HepG2 (cell line): Measurements from ENCODE around the gene IQCE. TPM values are rescaled to one million over a fixed set of nuclear protein-coding genes. Genes with fewer than 3 reads are reported as not detected.

Experiments
- ATRX ChIP-seq: sonication (generic); formaldehyde crosslinking; IDR thresholded peaks from 2 replicates; pipeline ENCODE4 v1.4.0; 2020; ENCODE audit warnings: missing genetic modification reagents, borderline replicate concordance
- BHLHE40 ChIP-seq: IDR thresholded peaks from 2 replicates; pipeline ENCODE4 v1.6.1; 2011; ENCODE audit warnings: low read length, improper control_type of control experiment
- ELF3 ChIP-seq: IDR thresholded peaks from 2 replicates; pipeline ENCODE4 v1.6.1; 2016; ENCODE audit warnings: missing genetic modification reagents, missing compliant biosample characterization
- GLI4 ChIP-seq: sonication (generic); formaldehyde crosslinking; IDR thresholded peaks from 2 replicates; pipeline ENCODE4 v1.5.1; 2020; ENCODE audit warnings: missing genetic modification reagents, mild to moderate bottlenecking, moderate library complexity, borderline replicate concordance
- HDAC6 ChIP-seq: fragments of 200-600 bp; sonication (generic); IDR thresholded peaks from 2 replicates; pipeline ENCODE4 v1.7.0; 2017; ENCODE audit warnings: mild to moderate bottlenecking, antibody characterized with exemption, low read length, low read depth
- MYC ChIP-seq: sonication (generic); formaldehyde crosslinking; IDR thresholded peaks from 2 replicates; pipeline ENCODE4 v1.9.0; 2021; ENCODE audit warnings: missing genetic modification reagents, borderline replicate concordance
- NFYB ChIP-seq: sonication (generic); formaldehyde crosslinking; IDR thresholded peaks from 2 replicates; pipeline ENCODE4 v1.4.0; 2020; ENCODE audit warnings: missing genetic modification reagents
- TEAD3 ChIP-seq: optimal IDR thresholded peaks from 2 replicates; pipeline ENCODE3; 2016; ENCODE audit warnings: borderline replicate concordance
- ZNF343 ChIP-seq: sonication (generic); formaldehyde crosslinking; IDR thresholded peaks from 2 replicates; pipeline ENCODE4 v1.4.0; 2020; ENCODE audit warnings: mild to moderate bottlenecking, missing genetic modification reagents
- ZNF510 ChIP-seq: sonication (generic); formaldehyde crosslinking; IDR thresholded peaks from 2 replicates; pipeline ENCODE4 v1.4.0; 2020; ENCODE audit warnings: low read depth, mild to moderate bottlenecking, missing genetic modification reagents
- ZNF543 ChIP-seq: sonication (generic); formaldehyde crosslinking; IDR thresholded peaks from 2 replicates; pipeline ENCODE4 v1.4.0; 2020; ENCODE audit warnings: mild to moderate bottlenecking, missing genetic modification reagents
- ZNF589 ChIP-seq: sonication (generic); formaldehyde crosslinking; conservative IDR thresholded peaks from 2 replicates; pipeline ENCODE4 v1.8.0; 2022; ENCODE audit warnings: mild to moderate bottlenecking, moderate library complexity, missing genetic modification reagents
- ZNF616 ChIP-seq: sonication (generic); formaldehyde crosslinking; IDR thresholded peaks from 2 replicates; pipeline ENCODE4 v1.5.0; 2020; ENCODE audit warnings: low read depth, mild to moderate bottlenecking, missing genetic modification reagents
- ZNF672 ChIP-seq: sonication (generic); formaldehyde crosslinking; IDR thresholded peaks from 2 replicates; pipeline ENCODE4 v1.8.1; 2022; ENCODE audit warnings: missing genetic modification reagents
- ZNF773 ChIP-seq: sonication (generic); formaldehyde crosslinking; IDR thresholded peaks from 2 replicates; pipeline ENCODE4 v1.4.0; 2020; ENCODE audit warnings: missing genetic modification reagents, borderline replicate concordance
- polyA plus RNA-seq, 8 experiments: library from polyadenylated mRNA; depleted of rRNA in 3 of 8; stranded (reverse) in 7 of 8; unstranded in 1 of 8; fragments of >200 nt; fragmentation: Illumina TruSeq in 4 of 8; extraction: Trizol in 4 of 8; gene quantifications; 2 replicates each; pipeline versions ENCODE4 v1.2.1 to v1.2.3, GENCODE V29; 2011 to 2016; ENCODE audit warnings: low read depth in 4 of 8, missing spikeins in 1 of 8, mixed read lengths in 1 of 8; ENCODE audit not compliant: insufficient read depth in 1 of 8
- total RNA-seq, 5 experiments: library from RNA; depleted of rRNA; stranded (reverse); fragments of >200 nt; fragmentation: Illumina TruSeq; extraction: Trizol; gene quantifications; 2 replicates each; pipeline ENCODE4 v1.2.3, GENCODE V29; 2016; ENCODE audit warnings: low read depth in 1 of 5
- TF ChIP-seq, protein P1 (sequence below): IDR thresholded peaks from 2 replicates; pipeline ENCODE4 v1.6.1; 2016; ENCODE audit warnings: control low read depth
- TF ChIP-seq, protein P2 (sequence below): sonication (generic); formaldehyde crosslinking; IDR thresholded peaks from 2 replicates; pipeline ENCODE4 v1.8.1; 2023; ENCODE audit warnings: missing genetic modification reagents, mild to moderate bottlenecking, borderline replicate concordance
- TF ChIP-seq, protein P3 (sequence below): sonication (generic); formaldehyde crosslinking; IDR thresholded peaks from 2 replicates; pipeline ENCODE4 v1.8.1; 2023; ENCODE audit warnings: mild to moderate bottlenecking, moderate library complexity, missing genetic modification reagents
- TF ChIP-seq, protein P4 (sequence below): IDR thresholded peaks from 2 replicates; pipeline ENCODE4 v1.6.1; 2016; ENCODE audit warnings: mild to moderate bottlenecking, missing biosample characterization, missing genetic modification reagents
- TF ChIP-seq, protein P5 (sequence below): sonication (generic); formaldehyde crosslinking; IDR thresholded peaks from 2 replicates; pipeline ENCODE4 v1.4.0; 2020; ENCODE audit warnings: missing genetic modification reagents
- TF ChIP-seq, protein P6 (sequence below): sonication (generic); formaldehyde crosslinking; IDR thresholded peaks from 2 replicates; pipeline ENCODE4 v1.4.0; 2020; ENCODE audit warnings: missing genetic modification reagents; ENCODE audit errors: not compliant biosample characterization
- TF ChIP-seq, protein P7 (sequence below), 2 experiments: fragments of 450-650 bp in 1 of 2; sonication (generic) in 1 of 2; formaldehyde crosslinking; IDR thresholded peaks; 2 replicates each; pipeline versions ENCODE4 v1.5.0 to v1.8.0; 2020 to 2022; ENCODE audit warnings: mild to moderate bottlenecking in 1 of 2, missing genetic modification reagents in 1 of 2

Gene IQCE
- total and polyA plus RNA-seq, 2 of the 13 experiments (the other 11 are each of a cell fraction or from before 2014, with no cell fraction given): 1.5 to 2.5 TPM

DNA sequence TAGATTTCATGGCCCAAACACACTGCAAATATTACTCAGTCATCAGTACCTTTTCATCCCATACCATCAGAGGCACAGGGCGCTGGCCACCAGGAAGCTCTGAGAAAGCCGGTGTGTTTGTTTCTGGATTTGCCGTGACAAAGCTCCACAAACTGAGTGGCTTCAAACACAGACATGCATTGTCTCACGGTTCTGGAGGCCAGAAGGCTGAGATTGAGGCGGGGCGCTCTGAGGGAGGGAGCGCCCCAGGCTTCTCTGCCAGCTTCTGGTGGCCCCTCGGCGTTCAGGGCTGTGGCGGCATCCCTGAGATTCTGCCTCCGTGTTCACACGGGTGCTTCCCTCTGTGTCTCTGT lies 69.3 kb downstream of the IQCE start (continued):
- TF ChIP-seq, protein P1, sequence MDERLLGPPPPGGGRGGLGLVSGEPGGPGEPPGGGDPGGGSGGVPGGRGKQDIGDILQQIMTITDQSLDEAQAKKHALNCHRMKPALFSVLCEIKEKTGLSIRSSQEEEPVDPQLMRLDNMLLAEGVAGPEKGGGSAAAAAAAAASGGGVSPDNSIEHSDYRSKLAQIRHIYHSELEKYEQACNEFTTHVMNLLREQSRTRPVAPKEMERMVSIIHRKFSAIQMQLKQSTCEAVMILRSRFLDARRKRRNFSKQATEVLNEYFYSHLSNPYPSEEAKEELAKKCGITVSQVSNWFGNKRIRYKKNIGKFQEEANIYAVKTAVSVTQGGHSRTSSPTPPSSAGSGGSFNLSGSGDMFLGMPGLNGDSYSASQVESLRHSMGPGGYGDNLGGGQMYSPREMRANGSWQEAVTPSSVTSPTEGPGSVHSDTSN: no peak
- no peak for TF ChIP-seq BHLHE40
- peak; percentile 21; the same call in 1 of the 2 replicates for TF ChIP-seq MYC (CRISPR knock-in tag)
- no peak for TF ChIP-seq ZNF616 (CRISPR knock-in tag)
- TF ChIP-seq ZNF343 (CRISPR knock-in tag): no peak
- TF ChIP-seq, protein P2, sequence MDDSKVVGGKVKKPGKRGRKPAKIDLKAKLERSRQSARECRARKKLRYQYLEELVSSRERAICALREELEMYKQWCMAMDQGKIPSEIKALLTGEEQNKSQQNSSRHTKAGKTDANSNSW (CRISPR knock-in tag): no peak
- TF ChIP-seq GLI4 (CRISPR knock-in tag): no peak
- TF ChIP-seq ZNF589 (CRISPR knock-in tag): no peak
- peak; percentile 89 for TF ChIP-seq ELF3 (CRISPR knock-in tag)
- no peak for TF ChIP-seq ZNF773 (CRISPR knock-in tag)
- no peak for TF ChIP-seq ZNF672
- TF ChIP-seq, protein P3, sequence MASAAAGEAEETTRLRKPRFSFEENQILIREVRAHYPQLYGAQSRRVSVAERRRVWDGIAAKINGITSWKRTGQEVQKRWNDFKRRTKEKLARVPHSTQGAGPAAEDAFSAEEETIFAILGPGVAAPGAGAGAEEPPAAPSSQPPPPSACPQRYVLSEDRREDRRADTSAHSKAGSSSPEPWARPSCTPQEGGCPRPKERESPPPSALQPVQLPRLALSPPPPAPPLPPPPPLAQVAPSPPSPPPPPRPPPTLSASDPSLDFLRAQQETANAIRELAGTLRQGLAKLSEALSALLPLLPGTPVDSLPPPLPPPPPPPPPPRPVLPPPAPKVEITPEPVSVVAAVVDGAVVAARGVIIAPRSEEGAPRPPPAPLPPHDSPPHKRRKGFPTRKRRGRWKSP: no peak
- TF ChIP-seq, protein P4, sequence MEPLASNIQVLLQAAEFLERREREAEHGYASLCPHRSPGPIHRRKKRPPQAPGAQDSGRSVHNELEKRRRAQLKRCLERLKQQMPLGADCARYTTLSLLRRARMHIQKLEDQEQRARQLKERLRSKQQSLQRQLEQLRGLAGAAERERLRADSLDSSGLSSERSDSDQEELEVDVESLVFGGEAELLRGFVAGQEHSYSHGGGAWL (CRISPR knock-in tag): no peak
- TF ChIP-seq NFYB: no peak
- TF ChIP-seq, protein P5, sequence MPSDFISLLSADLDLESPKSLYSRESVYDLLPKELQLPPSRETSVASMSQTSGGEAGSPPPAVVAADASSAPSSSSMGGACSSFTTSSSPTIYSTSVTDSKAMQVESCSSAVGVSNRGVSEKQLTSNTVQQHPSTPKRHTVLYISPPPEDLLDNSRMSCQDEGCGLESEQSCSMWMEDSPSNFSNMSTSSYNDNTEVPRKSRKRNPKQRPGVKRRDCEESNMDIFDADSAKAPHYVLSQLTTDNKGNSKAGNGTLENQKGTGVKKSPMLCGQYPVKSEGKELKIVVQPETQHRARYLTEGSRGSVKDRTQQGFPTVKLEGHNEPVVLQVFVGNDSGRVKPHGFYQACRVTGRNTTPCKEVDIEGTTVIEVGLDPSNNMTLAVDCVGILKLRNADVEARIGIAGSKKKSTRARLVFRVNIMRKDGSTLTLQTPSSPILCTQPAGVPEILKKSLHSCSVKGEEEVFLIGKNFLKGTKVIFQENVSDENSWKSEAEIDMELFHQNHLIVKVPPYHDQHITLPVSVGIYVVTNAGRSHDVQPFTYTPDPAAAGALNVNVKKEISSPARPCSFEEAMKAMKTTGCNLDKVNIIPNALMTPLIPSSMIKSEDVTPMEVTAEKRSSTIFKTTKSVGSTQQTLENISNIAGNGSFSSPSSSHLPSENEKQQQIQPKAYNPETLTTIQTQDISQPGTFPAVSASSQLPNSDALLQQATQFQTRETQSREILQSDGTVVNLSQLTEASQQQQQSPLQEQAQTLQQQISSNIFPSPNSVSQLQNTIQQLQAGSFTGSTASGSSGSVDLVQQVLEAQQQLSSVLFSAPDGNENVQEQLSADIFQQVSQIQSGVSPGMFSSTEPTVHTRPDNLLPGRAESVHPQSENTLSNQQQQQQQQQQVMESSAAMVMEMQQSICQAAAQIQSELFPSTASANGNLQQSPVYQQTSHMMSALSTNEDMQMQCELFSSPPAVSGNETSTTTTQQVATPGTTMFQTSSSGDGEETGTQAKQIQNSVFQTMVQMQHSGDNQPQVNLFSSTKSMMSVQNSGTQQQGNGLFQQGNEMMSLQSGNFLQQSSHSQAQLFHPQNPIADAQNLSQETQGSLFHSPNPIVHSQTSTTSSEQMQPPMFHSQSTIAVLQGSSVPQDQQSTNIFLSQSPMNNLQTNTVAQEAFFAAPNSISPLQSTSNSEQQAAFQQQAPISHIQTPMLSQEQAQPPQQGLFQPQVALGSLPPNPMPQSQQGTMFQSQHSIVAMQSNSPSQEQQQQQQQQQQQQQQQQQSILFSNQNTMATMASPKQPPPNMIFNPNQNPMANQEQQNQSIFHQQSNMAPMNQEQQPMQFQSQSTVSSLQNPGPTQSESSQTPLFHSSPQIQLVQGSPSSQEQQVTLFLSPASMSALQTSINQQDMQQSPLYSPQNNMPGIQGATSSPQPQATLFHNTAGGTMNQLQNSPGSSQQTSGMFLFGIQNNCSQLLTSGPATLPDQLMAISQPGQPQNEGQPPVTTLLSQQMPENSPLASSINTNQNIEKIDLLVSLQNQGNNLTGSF (CRISPR knock-in tag): no peak
- peak; percentile 25 for TF ChIP-seq TEAD3 (CRISPR knock-in tag)
- no peak for TF ChIP-seq ATRX (CRISPR knock-in tag)
- TF ChIP-seq, protein P6, sequence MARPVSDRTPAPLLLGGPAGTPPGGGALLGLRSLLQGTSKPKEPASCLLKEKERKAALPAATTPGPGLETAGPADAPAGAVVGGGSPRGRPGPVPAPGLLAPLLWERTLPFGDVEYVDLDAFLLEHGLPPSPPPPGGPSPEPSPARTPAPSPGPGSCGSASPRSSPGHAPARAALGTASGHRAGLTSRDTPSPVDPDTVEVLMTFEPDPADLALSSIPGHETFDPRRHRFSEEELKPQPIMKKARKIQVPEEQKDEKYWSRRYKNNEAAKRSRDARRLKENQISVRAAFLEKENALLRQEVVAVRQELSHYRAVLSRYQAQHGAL (CRISPR knock-in tag): no peak
- TF ChIP-seq HDAC6: no peak
- no peak for TF ChIP-seq ZNF510 (CRISPR knock-in tag)
- TF ChIP-seq, protein P7, sequence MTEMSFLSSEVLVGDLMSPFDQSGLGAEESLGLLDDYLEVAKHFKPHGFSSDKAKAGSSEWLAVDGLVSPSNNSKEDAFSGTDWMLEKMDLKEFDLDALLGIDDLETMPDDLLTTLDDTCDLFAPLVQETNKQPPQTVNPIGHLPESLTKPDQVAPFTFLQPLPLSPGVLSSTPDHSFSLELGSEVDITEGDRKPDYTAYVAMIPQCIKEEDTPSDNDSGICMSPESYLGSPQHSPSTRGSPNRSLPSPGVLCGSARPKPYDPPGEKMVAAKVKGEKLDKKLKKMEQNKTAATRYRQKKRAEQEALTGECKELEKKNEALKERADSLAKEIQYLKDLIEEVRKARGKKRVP (CRISPR knock-in tag; IDR thresholded peaks at IDR 0.05): no peak
- peak; percentile 54; the same call in 1 of the 2 replicates for TF ChIP-seq ZNF543 (CRISPR knock-in tag)
